ENCODE measurements around the gene DHRS12.
"Not testable (repeated sequence)": the region's sequence is repeated elsewhere in the genome, so short reads cannot be mapped to it uniquely, and the experiment has no call there.

The DHRS12 gene

DNA sequence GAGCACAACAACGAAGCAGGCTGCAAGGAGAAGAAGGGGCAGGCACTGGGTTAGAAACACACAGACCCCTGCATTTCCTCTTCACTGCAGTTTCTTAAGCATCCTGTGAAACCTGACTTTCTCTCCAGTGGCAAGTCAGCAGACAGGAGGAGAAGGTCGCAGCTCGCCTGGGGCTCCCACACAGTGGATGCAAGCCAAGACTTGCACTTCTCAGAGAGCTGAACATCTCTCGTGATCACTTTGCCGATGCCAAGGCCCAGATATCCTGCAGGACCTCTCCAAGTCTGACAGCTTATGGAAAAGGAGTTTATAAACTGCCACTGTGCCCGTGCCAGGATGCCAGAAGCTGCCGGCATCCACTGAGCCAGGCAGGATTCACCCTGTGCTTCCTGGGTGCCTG, 22.6 kb upstream of the DHRS12 start:
- no peak for DNase-seq

DNA sequence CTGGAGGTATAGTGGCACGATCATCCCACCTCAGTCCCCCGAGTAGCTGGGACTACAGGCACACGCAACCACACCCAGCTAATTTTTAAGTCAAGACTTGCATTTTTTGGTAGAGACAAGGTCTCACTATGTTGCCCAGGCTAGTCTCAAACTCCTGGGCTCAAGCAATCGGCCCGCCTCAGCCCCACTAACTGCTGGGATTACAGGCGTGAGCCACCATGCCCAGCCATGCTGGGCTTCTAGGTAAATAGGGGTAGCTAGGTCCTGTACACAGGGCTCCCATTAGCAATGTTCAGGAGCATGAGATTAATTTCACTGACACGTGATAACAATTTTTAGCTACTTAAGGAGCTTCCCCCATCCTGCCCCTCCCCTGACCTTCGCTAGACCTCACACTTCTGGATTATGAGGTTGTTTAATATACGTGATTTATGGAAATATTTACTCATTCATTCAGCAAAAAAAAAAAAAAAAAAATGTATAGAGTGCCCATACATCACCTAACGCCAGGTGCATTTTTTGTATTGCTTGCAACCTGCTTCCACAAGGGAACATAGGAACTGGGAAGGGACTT, 21.8 kb upstream of the DHRS12 start:
- no peak for DNase-seq

- DNase-seq, result no peak
Observed at GRCh38 chr13:51825165-51825592, 21.2 kb upstream of the DHRS12 start.

DNA sequence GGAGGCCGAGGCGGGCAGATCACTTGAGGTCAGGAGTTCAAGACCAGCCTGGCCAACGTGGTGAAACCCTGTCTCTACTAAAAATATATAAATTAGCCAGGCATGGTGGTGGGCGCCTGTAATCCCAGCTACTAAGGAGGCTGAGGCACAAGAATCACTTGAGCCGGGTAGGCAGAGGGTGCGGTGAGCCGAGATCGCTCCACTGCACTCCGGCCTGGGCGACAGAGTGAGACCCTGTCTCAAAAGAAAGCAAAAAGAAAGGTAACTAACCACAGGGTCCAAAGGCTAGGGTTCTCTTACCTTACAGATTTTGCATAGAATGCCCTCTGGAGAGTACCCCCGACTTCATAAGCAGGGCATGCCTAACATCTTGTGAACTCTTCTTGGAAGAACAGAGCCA, 20.7 kb upstream of the DHRS12 start:
- DNase-seq, result not testable (repeated sequence)

- no peak for DNase-seq
Observed at GRCh38 chr13:51823863-51824262, 19.9 kb upstream of the DHRS12 start.

GRCh38 chr13:51823359-51823758, 19.4 kb upstream of the DHRS12 start:
- no peak for DNase-seq

GRCh38 chr13:51822106-51822815, 18.3 kb upstream of the DHRS12 start:
- DNase-seq, result no peak

DNA sequence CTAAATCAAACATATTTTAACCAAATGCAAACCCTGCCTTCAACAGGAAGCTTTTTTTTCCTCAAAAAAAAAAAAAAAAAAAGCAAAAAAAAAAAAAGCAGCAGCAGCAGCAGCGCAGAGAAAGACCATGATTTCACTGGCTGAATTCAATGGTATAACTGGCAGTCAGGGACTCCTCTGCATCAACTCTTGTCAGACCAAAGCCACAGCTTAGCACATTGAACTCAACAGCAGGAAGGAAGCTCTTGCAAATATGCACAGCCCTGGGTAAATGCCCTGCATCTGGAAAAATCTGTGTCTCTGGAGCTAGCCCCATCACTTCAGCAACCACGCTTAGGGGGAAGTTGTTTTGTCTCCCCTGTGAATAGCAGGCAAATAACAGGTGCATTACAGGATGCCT, 17.6 kb upstream of the DHRS12 start:
- no peak for DNase-seq

- DNase-seq, result no peak
Observed at GRCh38 chr13:51820016-51820597, 16.1 kb upstream of the DHRS12 start.

DNA sequence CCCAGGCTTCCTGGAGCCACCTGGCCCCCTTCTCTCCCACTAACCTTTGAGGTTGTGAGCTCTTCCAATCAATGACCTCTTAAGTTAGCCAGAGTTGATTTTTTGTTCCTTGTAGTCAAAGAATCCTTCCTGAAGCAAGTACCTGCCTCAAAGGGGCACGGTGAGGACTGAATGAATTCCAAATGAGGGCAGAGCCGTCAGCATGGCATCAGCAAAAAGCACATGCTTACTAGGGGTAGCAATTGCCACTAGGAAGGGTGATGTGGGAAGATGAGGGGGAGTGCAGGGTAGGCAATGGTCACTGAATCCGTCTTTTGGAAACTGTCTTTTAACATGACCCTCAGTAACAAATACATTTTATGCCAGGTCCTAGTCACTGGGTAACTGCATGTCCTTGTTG, 15.6 kb upstream of the DHRS12 start:
- DNase-seq, result no peak

GRCh38 chr13:51818781-51819511, 15.0 kb upstream of the DHRS12 start:
- DNase-seq, result no peak

GRCh38 chr13:51818276-51818675, 14.3 kb upstream of the DHRS12 start:
- no peak for DNase-seq

DNA sequence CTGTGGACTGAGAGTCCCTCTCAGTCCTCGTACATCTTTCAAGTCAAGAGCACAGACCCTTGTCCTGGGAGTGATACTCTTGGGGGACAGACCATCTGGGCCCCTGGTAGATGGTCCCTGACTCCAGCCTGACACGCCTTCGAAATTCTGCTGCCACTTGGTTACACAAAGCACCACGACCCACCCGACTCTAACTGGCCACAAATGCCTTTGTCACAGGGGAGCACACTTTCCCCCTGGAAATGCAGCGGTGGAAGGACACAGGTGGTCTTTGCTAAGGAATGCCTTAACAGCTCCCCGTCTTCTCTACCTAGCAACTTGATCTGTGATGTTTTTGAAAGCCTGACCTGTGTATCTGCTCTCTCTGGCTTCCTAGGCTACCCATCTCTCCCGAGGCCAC, 13.8 kb upstream of the DHRS12 start:
- no peak for DNase-seq

GRCh38 chr13:51816604-51817249, 12.8 kb upstream of the DHRS12 start:
- DNase-seq, result no peak

GRCh38 chr13:51815848-51816247, 11.9 kb upstream of the DHRS12 start:
- DNase-seq, result no peak

GRCh38 chr13:51814825-51815650, 11.1 kb upstream of the DHRS12 start:
- no peak for DNase-seq

GRCh38 chr13:51814071-51814470, 10.1 kb upstream of the DHRS12 start:
- DNase-seq, result no peak

- no peak for DNase-seq
Observed at GRCh38 chr13:51811920-51812451, 8.0 kb upstream of the DHRS12 start.

GRCh38 chr13:51811046-51811445, 7.1 kb upstream of the DHRS12 start:
- DNase-seq, result no peak

GRCh38 chr13:51808811-51809210, 4.8 kb upstream of the DHRS12 start:
- no peak for DNase-seq

DNA sequence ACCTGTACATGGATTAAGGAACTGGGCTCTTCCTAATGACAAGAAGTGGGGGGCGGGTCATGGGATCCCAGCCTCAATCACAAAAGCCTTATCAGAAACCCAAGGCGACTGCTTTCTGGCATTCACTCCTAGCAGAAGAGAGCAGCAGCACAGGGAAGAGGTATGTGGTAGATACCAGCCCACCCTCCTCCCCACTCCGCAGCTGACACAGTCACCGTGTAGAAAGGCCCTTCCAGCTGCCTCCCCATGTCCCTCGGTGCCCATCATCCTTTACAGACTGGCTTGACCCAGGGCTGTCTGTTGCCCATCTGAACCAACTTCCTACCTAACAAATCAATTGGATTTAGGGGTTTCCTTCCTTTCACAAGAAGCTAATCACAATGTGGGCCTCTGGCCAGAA, 3.1 kb upstream of the DHRS12 start:
- no peak for DNase-seq

DNA sequence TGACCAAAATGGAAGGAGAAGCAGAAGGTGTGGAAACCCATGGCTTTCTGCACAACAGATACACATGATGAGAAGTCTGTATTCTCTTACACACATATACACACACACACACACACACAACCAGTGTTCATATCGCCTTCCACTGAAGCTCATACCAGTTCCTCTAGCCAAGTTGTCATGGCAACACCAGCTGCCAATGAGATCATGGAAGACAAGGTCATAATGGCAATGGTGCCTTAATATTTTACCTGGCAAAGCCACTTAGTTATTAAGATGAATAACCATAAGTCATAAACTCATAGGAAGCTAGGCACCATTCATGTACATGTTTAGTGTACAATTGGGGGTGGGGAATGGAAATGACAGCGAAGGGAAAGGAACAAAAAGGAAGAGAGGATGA, 2.6 kb upstream of the DHRS12 start:
- DNase-seq, result no peak
